IMR-90 (cell line): Measurements from ENCODE around the gene CHN2.

Experiments
- BHLHE40 ChIP-seq: fragments of 150-350 bp; IDR thresholded peaks from 2 replicates; pipeline ENCODE4 v1.6.1; 2016; ENCODE audit warnings: mild to moderate bottlenecking, low read depth, low read length
- CEBPB ChIP-seq: IDR thresholded peaks from 2 replicates; pipeline ENCODE4 v1.6.1; 2012; ENCODE audit warnings: low read depth, low read length, improper control_type of control experiment
- CHD1 ChIP-seq: IDR thresholded peaks from 2 replicates; pipeline ENCODE4 v1.6.1; 2012; ENCODE audit warnings: low read depth, low read length, improper control_type of control experiment
- FOS ChIP-seq: fragments of 150-350 bp; IDR thresholded peaks from 2 replicates; pipeline ENCODE4 v1.6.1; 2016; ENCODE audit warnings: low read depth, low read length
- MAFK ChIP-seq: IDR thresholded peaks from 2 replicates; pipeline ENCODE4 v1.6.1; 2012; ENCODE audit warnings: low read depth, low read length, improper control_type of control experiment
- MAZ ChIP-seq: IDR thresholded peaks from 2 replicates; pipeline ENCODE4 v1.6.1; 2012; ENCODE audit warnings: low read depth, mild to moderate bottlenecking, low read length, improper control_type of control experiment, moderate library complexity, borderline replicate concordance
- MXI1 ChIP-seq: IDR thresholded peaks from 2 replicates; pipeline ENCODE4 v1.6.1; 2012; ENCODE audit warnings: low read depth, mild to moderate bottlenecking, low read length, moderate library complexity, borderline replicate concordance
- NFE2L2 ChIP-seq: fragments of 150-350 bp; IDR thresholded peaks from 2 replicates; pipeline ENCODE4 v1.6.1; 2016; ENCODE audit warnings: low read depth, mild to moderate bottlenecking, low read length
- POLR2A ChIP-seq: IDR thresholded peaks from 2 replicates; pipeline ENCODE4 v1.6.1; 2012; ENCODE audit warnings: mild to moderate bottlenecking, low read depth, low read length
- RAD21 ChIP-seq: IDR thresholded peaks from 2 replicates; pipeline ENCODE4 v1.6.1; 2012; ENCODE audit warnings: low read length, improper control_type of control experiment
- RFX5 ChIP-seq: IDR thresholded peaks from 2 replicates; pipeline ENCODE4 v1.8.0; 2012; ENCODE audit warnings: low read depth, mild to moderate bottlenecking, low read length, moderate library complexity
- SMC3 ChIP-seq: fragments of 150-350 bp; IDR thresholded peaks from 2 replicates; pipeline ENCODE4 v1.6.1; 2016; ENCODE audit warnings: low read depth, mild to moderate bottlenecking, antibody characterized with exemption, low read length, moderate library complexity
- TF ChIP-seq, protein P1 (sequence below): fragments of 150-350 bp; IDR thresholded peaks from 2 replicates; pipeline ENCODE4 v1.6.1; 2017; ENCODE audit warnings: mild to moderate bottlenecking, antibody characterized with exemption, low read length, low read depth
- TF ChIP-seq, protein P2 (sequence below): conservative IDR thresholded peaks from 2 replicates; pipeline ENCODE4 v1.5.1; 2012; ENCODE audit warnings: mild to moderate bottlenecking, low read depth, low read length, improper control_type of control experiment

DNA sequence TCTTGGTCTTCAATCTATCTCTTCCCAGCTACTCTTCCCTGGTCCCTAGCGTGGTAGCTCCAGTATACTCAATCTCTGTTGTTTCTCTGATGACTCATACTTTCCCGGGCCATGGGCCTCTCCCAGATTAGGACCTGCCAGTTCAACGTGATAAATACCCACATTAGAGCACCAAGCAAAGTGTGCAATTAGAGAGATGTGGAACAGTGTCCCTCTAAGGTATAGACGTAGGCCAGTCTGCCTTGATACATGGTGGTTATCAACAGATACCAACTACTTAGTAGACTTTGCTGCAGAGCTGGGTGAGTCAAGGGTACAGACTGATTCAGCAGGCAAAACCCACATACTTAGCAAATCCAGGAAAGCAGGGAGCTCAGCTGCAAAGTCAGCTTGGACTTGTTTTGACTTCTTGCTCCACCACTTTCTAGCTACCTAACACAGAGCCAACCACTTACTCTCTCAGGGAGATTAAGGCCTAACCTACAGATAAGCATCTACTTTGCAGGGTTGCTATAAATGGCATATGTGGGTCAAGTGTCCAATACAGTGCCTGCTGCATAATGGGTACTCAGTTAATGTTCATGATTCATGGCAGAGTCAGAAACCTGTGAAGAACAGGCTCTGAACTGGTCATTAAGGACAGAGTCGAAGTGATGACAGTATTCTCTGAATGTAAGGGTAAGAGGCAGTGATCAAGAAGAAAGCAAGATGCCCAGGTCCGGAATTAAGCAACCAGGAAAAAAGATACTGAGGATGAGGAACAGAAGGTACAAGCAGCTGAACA is 176.1 kb downstream of the CHN2 start:
- TF ChIP-seq, protein P1, sequence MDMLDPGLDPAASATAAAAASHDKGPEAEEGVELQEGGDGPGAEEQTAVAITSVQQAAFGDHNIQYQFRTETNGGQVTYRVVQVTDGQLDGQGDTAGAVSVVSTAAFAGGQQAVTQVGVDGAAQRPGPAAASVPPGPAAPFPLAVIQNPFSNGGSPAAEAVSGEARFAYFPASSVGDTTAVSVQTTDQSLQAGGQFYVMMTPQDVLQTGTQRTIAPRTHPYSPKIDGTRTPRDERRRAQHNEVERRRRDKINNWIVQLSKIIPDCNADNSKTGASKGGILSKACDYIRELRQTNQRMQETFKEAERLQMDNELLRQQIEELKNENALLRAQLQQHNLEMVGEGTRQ = no peak
- TF ChIP-seq MAZ = no peak
- TF ChIP-seq, protein P2, sequence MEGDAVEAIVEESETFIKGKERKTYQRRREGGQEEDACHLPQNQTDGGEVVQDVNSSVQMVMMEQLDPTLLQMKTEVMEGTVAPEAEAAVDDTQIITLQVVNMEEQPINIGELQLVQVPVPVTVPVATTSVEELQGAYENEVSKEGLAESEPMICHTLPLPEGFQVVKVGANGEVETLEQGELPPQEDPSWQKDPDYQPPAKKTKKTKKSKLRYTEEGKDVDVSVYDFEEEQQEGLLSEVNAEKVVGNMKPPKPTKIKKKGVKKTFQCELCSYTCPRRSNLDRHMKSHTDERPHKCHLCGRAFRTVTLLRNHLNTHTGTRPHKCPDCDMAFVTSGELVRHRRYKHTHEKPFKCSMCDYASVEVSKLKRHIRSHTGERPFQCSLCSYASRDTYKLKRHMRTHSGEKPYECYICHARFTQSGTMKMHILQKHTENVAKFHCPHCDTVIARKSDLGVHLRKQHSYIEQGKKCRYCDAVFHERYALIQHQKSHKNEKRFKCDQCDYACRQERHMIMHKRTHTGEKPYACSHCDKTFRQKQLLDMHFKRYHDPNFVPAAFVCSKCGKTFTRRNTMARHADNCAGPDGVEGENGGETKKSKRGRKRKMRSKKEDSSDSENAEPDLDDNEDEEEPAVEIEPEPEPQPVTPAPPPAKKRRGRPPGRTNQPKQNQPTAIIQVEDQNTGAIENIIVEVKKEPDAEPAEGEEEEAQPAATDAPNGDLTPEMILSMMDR = no peak
- no peak for TF ChIP-seq POLR2A
- no peak for TF ChIP-seq CEBPB
- TF ChIP-seq NFE2L2 = no peak
- TF ChIP-seq MXI1 = no peak
- TF ChIP-seq SMC3 = no peak
- no peak for TF ChIP-seq RAD21
- TF ChIP-seq CHD1 = no peak
- no peak for TF ChIP-seq BHLHE40
- no peak for TF ChIP-seq MAFK
- no peak for TF ChIP-seq FOS
- no peak for TF ChIP-seq RFX5
